Naive thymus-derived CD4-positive, alpha-beta T cell (primary cell): ENCODE measurements around the gene KIF5A. TPM values are rescaled to one million over a fixed set of nuclear protein-coding genes. Genes with fewer than 3 reads are reported as not detected.
A peak's percentile ranks its signal among the peaks of the same experiment; 100 is the strongest.

Experiments
- ATAC-seq: fragments of 150-1000 bp; cut with Tn5 transposase; 2 replicates; pipeline ENCODE4 v1.10.0; 2021; ENCODE audit warnings: mild to moderate bottlenecking, moderate library complexity
- CTCF ChIA-PET: fragments of 350-600 bp; sonication (Branson Sonifier 250); formaldehyde crosslinking; loops from one replicate; lab custom pipeline; 2021; ENCODE audit warnings: antibody characterized with exemption; lab: Charles Lee
- POLR2A ChIA-PET: fragments of 350-600 bp; sonication (Branson Sonifier 250); formaldehyde crosslinking; loops from one replicate; lab custom pipeline; 2021; ENCODE audit warnings: antibody characterized with exemption, inconsistent platforms; lab: Charles Lee
- DNase-seq, 9 donors: peaks; one replicate each; pipeline versions ENCODE4 v3.0.0 to v3.0.0-alpha.2; 2020 to 2022; ENCODE audit warnings: mixed read lengths in 1 of 9
- H3K27ac ChIP-seq: one replicate; pipeline ENCODE4 v1.7.0; 2013; ENCODE audit warnings: mild to moderate bottlenecking, low read depth, low read length, moderate library complexity
- H3K27me3 ChIP-seq, 2 donors: one replicate each; pipeline ENCODE4 v1.7.0; 2013; ENCODE audit warnings: low read length in 2 of 2, mild to moderate bottlenecking in 2 of 2, moderate library complexity in 2 of 2; ENCODE audit not compliant: control insufficient read depth in 2 of 2, insufficient read depth in 2 of 2
- H3K36me3 ChIP-seq, 3 experiments: 1 replicate in 2 of 3; 2 replicates in 1 of 3; pipeline ENCODE4 v1.7.0; 2013; ENCODE audit warnings: low read length in 3 of 3, mild to moderate bottlenecking in 3 of 3, moderate library complexity in 1 of 3; ENCODE audit not compliant: insufficient read depth in 3 of 3, control insufficient read depth in 2 of 3
- H3K4me1 ChIP-seq, 2 donors: one replicate each; pipeline ENCODE4 v1.7.0; 2013; ENCODE audit warnings: low read length in 2 of 2, mild to moderate bottlenecking in 2 of 2, moderate library complexity in 1 of 2; ENCODE audit not compliant: control insufficient read depth in 2 of 2, insufficient read depth in 2 of 2
- H3K4me3 ChIP-seq: 2 replicates; pipeline ENCODE4 v1.7.0; 2013; ENCODE audit warnings: mild to moderate bottlenecking, low read length
- H3K9me3 ChIP-seq, 3 experiments: 1 replicate in 2 of 3; 2 replicates in 1 of 3; pipeline ENCODE4 v1.7.0; 2013; ENCODE audit warnings: low read length in 3 of 3; ENCODE audit not compliant: control insufficient read depth in 2 of 3
- H3K27ac Mint-ChIP-seq, 9 donors: one replicate each; pipeline ENCODE4 v1.8.0; 2020 to 2022; ENCODE audit warnings: mixed read lengths in 9 of 9, mild to moderate bottlenecking in 8 of 9, moderate library complexity in 5 of 9, inconsistent platforms in 2 of 9
- H3K27me3 Mint-ChIP-seq, 5 donors: one replicate each; pipeline ENCODE4 v1.8.0; 2021 to 2022; ENCODE audit warnings: mixed read lengths in 5 of 5, mild to moderate bottlenecking in 1 of 5
- H3K36me3 Mint-ChIP-seq, 5 donors: one replicate each; pipeline ENCODE4 v1.8.0; 2020 to 2022; ENCODE audit warnings: mixed read lengths in 5 of 5, mild to moderate bottlenecking in 3 of 5, inconsistent platforms in 1 of 5
- H3K4me1 Mint-ChIP-seq, 7 donors: one replicate each; pipeline ENCODE4 v1.8.0; 2020 to 2022; ENCODE audit warnings: mixed read lengths in 7 of 7, mild to moderate bottlenecking in 3 of 7, inconsistent platforms in 1 of 7
- H3K4me3 Mint-ChIP-seq, 10 donors: one replicate each; pipeline ENCODE4 v1.8.0; 2020 to 2022; ENCODE audit warnings: mild to moderate bottlenecking in 10 of 10, mixed read lengths in 10 of 10, moderate library complexity in 6 of 10, inconsistent platforms in 2 of 10
- H3K9me3 Mint-ChIP-seq, 11 donors: one replicate each; pipeline ENCODE4 v1.8.0; 2020 to 2022; ENCODE audit warnings: mixed read lengths in 11 of 11, mild to moderate bottlenecking in 4 of 11, inconsistent platforms in 1 of 11, moderate library complexity in 1 of 11
- intact Hi-C, 2 donors: fragments of 100-400 bp; cut with micrococcal nuclease; formaldehyde crosslinking; loops; one replicate each; pipeline ENCODE4 v1.15.1; 2023
- polyA plus RNA-seq, 2 donors: library from polyadenylated mRNA; unstranded; fragments of 300-500 nt; fragmentation: Illumina TruSeq; gene quantifications; one replicate each; pipeline ENCODE4 v1.2.3, GENCODE V29; 2021
- total RNA-seq, 6 experiments: library from RNA in 5 of 6; stranded (reverse) in 5 of 6; gene quantifications; 1 replicate in 5 of 6; 2 replicates in 1 of 6; pipeline ENCODE4 v1.2.3 and lab custom pipeline; 2021 to 2026

KIF5A gene
- total and polyA plus RNA-seq, 7 experiments from 2014 or later: 0.06 to 1.7 (median 1.0) TPM

GRCh38 chr12:57624441-57625220 lies 74.8 kb downstream of the KIF5A start:
- no peaks in the 10 kb centered on the region for H3K9me3 ChIP-seq
- H3K36me3 Mint-ChIP-seq: peaks cover 0 to 5% (median 0%) of the 10 kb centered on the region in 5 donors
- peaks cover 16 to 26% of the 10 kb centered on the region in 2 donors for H3K4me1 ChIP-seq
- peaks cover 81 to 98% (median 86%) of the 10 kb centered on the region in 5 donors for H3K27me3 Mint-ChIP-seq
- no peaks in the 10 kb centered on the region for H3K9me3 Mint-ChIP-seq
- no peak overlapping the region for H3K27ac ChIP-seq
- peaks cover 17 to 61% of the 10 kb centered on the region in 2 donors for H3K27me3 ChIP-seq
- no peak overlapping the region for H3K4me3 Mint-ChIP-seq
- no peak overlapping the region for H3K4me3 ChIP-seq
- peak in 1 of 9 donors; percentile 15 for DNase-seq
- no peaks in the 10 kb centered on the region for H3K36me3 ChIP-seq
- ChIA-PET CTCF (interaction anchor here (0.9 to 1.7 kb wide), 2 partner anchors 41 to 101 kb away, joined by 3 to 8 read pairs; no protein-coding TSS in a partner anchor), POLR2A (interaction anchor here (1.1 kb wide), 2 partner anchors 10 to 40 kb away, joined by 3 read pairs; no protein-coding TSS in a partner anchor)
- H3K4me1 Mint-ChIP-seq: peaks cover 19 to 39% (median 24%) of the 10 kb centered on the region in 7 donors
- no peak for ATAC-seq
- H3K27ac Mint-ChIP-seq: no peak overlapping the region
- intact Hi-C loops: loop anchor here in 1 of 2 donors (10.0 kb wide), 1 partner anchor 380 kb away; no protein-coding TSS in a partner anchor

- Histone ChIP-seq H3K4me3 (no peak overlapping the region), H3K4me1 (peaks cover 13 to 18% of the 10 kb centered on the region in 2 donors), H3K36me3 (no peaks in the 10 kb centered on the region), H3K27me3 (peaks cover 12 to 53% of the 10 kb centered on the region in 2 donors), H3K27ac (no peak overlapping the region), H3K9me3 (no peaks in the 10 kb centered on the region)
- intact Hi-C loops: loop anchor here in 1 of 2 donors (10.0 kb wide), 1 partner anchor 381 kb away; no protein-coding TSS in a partner anchor
- no peaks in the 10 kb centered on the region for H3K9me3 Mint-ChIP-seq
- ChIA-PET POLR2A (interaction anchor here (1.1 kb wide), 2 partner anchors 9 to 41 kb away, joined by 3 read pairs; no protein-coding TSS in a partner anchor), CTCF (interaction anchor here (0.8 to 1.7 kb wide), 4 partner anchors 41 to 167 kb away, joined by 3 to 8 read pairs (median 3); no protein-coding TSS in a partner anchor)
- DNase-seq (peak in 1 of 9 donors; percentile 14), ATAC-seq (no peak)
- H3K4me1 Mint-ChIP-seq: peaks cover 16 to 33% (median 19%) of the 10 kb centered on the region in 7 donors
- H3K27me3 Mint-ChIP-seq: peaks cover 82 to 98% (median 86%) of the 10 kb centered on the region in 5 donors
- peaks cover 0 to 5% (median 0%) of the 10 kb centered on the region in 5 donors for H3K36me3 Mint-ChIP-seq
- no peak overlapping the region for H3K27ac Mint-ChIP-seq
- H3K4me3 Mint-ChIP-seq: no peak overlapping the region
Observed at GRCh38 chr12:57625261-57626032, 75.6 kb downstream of the KIF5A start.

GRCh38 chr12:57626111-57626920 lies 76.5 kb downstream of the KIF5A start:
- Histone ChIP-seq H3K4me3 (no peak overlapping the region), H3K4me1 (peaks cover 4 to 9% of the 10 kb centered on the region in 2 donors), H3K27ac (no peak overlapping the region), H3K36me3 (no peaks in the 10 kb centered on the region), H3K27me3 (peaks cover 8 to 48% of the 10 kb centered on the region in 2 donors), H3K9me3 (no peaks in the 10 kb centered on the region)
- Mint-ChIP-seq H3K36me3 (peaks cover 0 to 5% (median 0%) of the 10 kb centered on the region in 5 donors), H3K27ac (no peak overlapping the region), H3K4me1 (peaks cover 7 to 24% (median 10%) of the 10 kb centered on the region in 7 donors), H3K4me3 (peak overlapping the region in 2 of 10 donors; percentile 14 to 29), H3K9me3 (no peaks in the 10 kb centered on the region), H3K27me3 (peaks cover 82 to 98% (median 86%) of the 10 kb centered on the region in 5 donors)
- DNase-seq (peak in 1 of 9 donors; percentile 18), ATAC-seq (no peak)
- intact Hi-C loops: loop anchor here in 1 of 2 donors (10.0 kb wide), 1 partner anchor 382 kb away; no protein-coding TSS in a partner anchor
- ChIA-PET POLR2A (no interaction called here), CTCF (interaction anchor here (0.8 to 1.0 kb wide), 3 partner anchors 42 to 168 kb away, joined by 3 read pairs; no protein-coding TSS in a partner anchor)

GRCh38 chr12:57626921-57627445 lies 77.1 kb downstream of the KIF5A start:
- H3K9me3 ChIP-seq: no peaks in the 10 kb centered on the region
- Mint-ChIP-seq H3K4me3 (peak overlapping the region in 7 of 10 donors; percentile 9 to 69 (median 41)), H3K36me3 (peaks cover 0 to 3% (median 0%) of the 10 kb centered on the region in 5 donors), H3K9me3 (no peaks in the 10 kb centered on the region), H3K27ac (no peak overlapping the region), H3K4me1 (peaks cover 4 to 19% (median 7%) of the 10 kb centered on the region in 7 donors), H3K27me3 (peaks cover 78 to 97% (median 84%) of the 10 kb centered on the region in 5 donors)
- no peaks in the 10 kb centered on the region for H3K36me3 ChIP-seq
- ChIA-PET CTCF (interaction anchor here (0.7 to 1.3 kb wide), 5 partner anchors 34 to 164 kb away, joined by 3 read pairs; partner anchors contain the start of gene TSPAN31), POLR2A (interaction anchor here (0.6 to 1.2 kb wide), 2 partner anchors 12 to 42 kb away, joined by 3 to 4 read pairs; no protein-coding TSS in a partner anchor)
- no peak overlapping the region for H3K27ac ChIP-seq
- ATAC-seq (no peak), DNase-seq (peak in 1 of 9 donors; percentile 19)
- no peak overlapping the region for H3K4me3 ChIP-seq
- intact Hi-C loops: loop anchor here in 1 of 2 donors (10.0 kb wide), 1 partner anchor 382 kb away; no protein-coding TSS in a partner anchor
- peaks cover 6 to 46% of the 10 kb centered on the region in 2 donors for H3K27me3 ChIP-seq
- peaks cover 0 to 5% of the 10 kb centered on the region in 2 donors for H3K4me1 ChIP-seq

- H3K9me3 ChIP-seq: no peaks in the 10 kb centered on the region
- ATAC-seq: peak; percentile 52
- Mint-ChIP-seq H3K4me3 (peak overlapping the region in 8 of 10 donors; percentile 9 to 69 (median 52)), H3K27me3 (peaks cover 71 to 94% (median 79%) of the 10 kb centered on the region in 5 donors), H3K9me3 (no peaks in the 10 kb centered on the region), H3K36me3 (no peaks in the 10 kb centered on the region), H3K27ac (no peak overlapping the region), H3K4me1 (peaks cover 0 to 17% (median 7%) of the 10 kb centered on the region in 7 donors)
- H3K27me3 ChIP-seq: peaks cover 6 to 42% of the 10 kb centered on the region in 2 donors
- H3K4me1 ChIP-seq: peaks cover 4 to 8% of the 10 kb centered on the region in 2 donors
- ChIA-PET CTCF (interaction anchor here (0.7 to 1.3 kb wide), 6 partner anchors 35 to 165 kb away, joined by 3 to 6 read pairs (median 3); partner anchors contain the start of gene TSPAN31), POLR2A (interaction anchor here (0.6 to 1.7 kb wide), 4 partner anchors 11 to 46 kb away, joined by 3 to 4 read pairs (median 4); no protein-coding TSS in a partner anchor)
- no peak overlapping the region for H3K27ac ChIP-seq
- intact Hi-C loops: loop anchor here in 1 of 2 donors (10.0 kb wide), 1 partner anchor 383 kb away; no protein-coding TSS in a partner anchor
- H3K4me3 ChIP-seq: peak overlapping the region; percentile 37
- no peaks in the 10 kb centered on the region for H3K36me3 ChIP-seq
- peak in 2 of 9 donors; percentile 26 to 38 for DNase-seq
Observed at GRCh38 chr12:57627501-57628279, 77.8 kb downstream of the KIF5A start.
